Non-pigmented ciliary epithelial cell (primary cell): ENCODE data around the gene RNFT2.
A peak's percentile ranks its signal among the peaks of the same experiment; 100 is the strongest.

Experiments
- DNase-seq: peaks from one replicate; pipeline ENCODE4 v3.0.0-alpha.2; 2010; ENCODE audit warnings: low read depth

RNFT2 gene

GRCh38 chr12:116737774-116738657 lies at the start of gene RNFT2, which contains the start of gene SPRING1:
Gene RNFT2, plus strand, starts transcription at chr12:116738315. Its CDS starts 2,183 bp downstream, at chr12:116740498.
Gene SPRING1, minus strand, starts transcription at chr12:116738069. Its CDS starts 169 bp downstream, at chr12:116737900.
- DNase-seq = peak; percentile 97

GRCh38 chr12:116689521-116689920 lies 48.6 kb upstream of the RNFT2 start:
- no peak for DNase-seq

- DNase-seq = no peak
Measured at GRCh38 chr12:116689979-116690744, 48.0 kb upstream of the RNFT2 start.

GRCh38 chr12:116691205-116691604 lies 46.9 kb upstream of the RNFT2 start:
- no peak for DNase-seq

- no peak for DNase-seq
Measured at GRCh38 chr12:116691636-116692035, 46.5 kb upstream of the RNFT2 start.

GRCh38 chr12:116692605-116693004 lies 45.5 kb upstream of the RNFT2 start:
- no peak for DNase-seq

GRCh38 chr12:116693286-116694227 lies 44.6 kb upstream of the RNFT2 start:
- no peak for DNase-seq

- DNase-seq = no peak
Measured at GRCh38 chr12:116694653-116695463, 43.3 kb upstream of the RNFT2 start.

GRCh38 chr12:116695464-116695725 lies 42.7 kb upstream of the RNFT2 start:
- DNase-seq = no peak

- DNase-seq = no peak
Measured at GRCh38 chr12:116697305-116697704, 40.8 kb upstream of the RNFT2 start.

GRCh38 chr12:116697716-116698115 lies 40.4 kb upstream of the RNFT2 start:
- DNase-seq = no peak

- no peak for DNase-seq
Measured at GRCh38 chr12:116698116-116698515, 40.0 kb upstream of the RNFT2 start.

- no peak for DNase-seq
Measured at GRCh38 chr12:116698554-116699075, 39.5 kb upstream of the RNFT2 start.

GRCh38 chr12:116700066-116700465 lies 38.0 kb upstream of the RNFT2 start:
- DNase-seq = no peak

- no peak for DNase-seq
Measured at GRCh38 chr12:116701432-116701831, 36.7 kb upstream of the RNFT2 start.

GRCh38 chr12:116703214-116703795 lies 34.8 kb upstream of the RNFT2 start:
- no peak for DNase-seq

- no peak for DNase-seq
Measured at GRCh38 chr12:116707751-116708150, 30.4 kb upstream of the RNFT2 start.

- no peak for DNase-seq
Measured at GRCh38 chr12:116708826-116709756, 29.0 kb upstream of the RNFT2 start.

GRCh38 chr12:116709768-116710167 lies 28.3 kb upstream of the RNFT2 start:
- no peak for DNase-seq
